ENCODE results near the gene DRC7.

DNA sequence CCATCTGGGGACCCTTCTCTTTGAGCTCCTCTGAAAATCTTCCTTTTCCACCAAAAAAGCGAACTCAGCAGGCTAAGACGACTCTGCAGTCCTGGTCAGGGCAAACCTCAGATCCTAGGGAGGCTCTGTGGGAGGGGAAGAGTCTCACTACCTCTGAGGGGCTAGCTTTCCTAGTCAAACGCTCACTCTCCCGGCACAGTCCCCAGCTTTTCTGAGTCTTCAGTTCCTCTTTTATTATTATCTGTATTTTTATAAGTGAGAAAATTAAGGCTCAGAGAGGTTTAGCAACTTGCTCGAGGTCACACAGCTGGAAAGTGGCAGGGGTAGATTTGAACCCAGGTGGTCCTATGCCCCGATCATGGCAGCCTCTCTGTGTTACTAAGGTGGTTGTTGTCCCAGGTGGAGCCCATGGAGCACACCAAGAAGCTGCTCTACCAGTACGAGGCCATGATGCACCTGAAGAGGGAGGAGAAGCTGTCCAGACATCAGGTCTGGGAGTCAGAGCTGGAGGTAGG lies 31.9 kb downstream of the DRC7 start:
- TF ChIP-seq, protein P1, sequence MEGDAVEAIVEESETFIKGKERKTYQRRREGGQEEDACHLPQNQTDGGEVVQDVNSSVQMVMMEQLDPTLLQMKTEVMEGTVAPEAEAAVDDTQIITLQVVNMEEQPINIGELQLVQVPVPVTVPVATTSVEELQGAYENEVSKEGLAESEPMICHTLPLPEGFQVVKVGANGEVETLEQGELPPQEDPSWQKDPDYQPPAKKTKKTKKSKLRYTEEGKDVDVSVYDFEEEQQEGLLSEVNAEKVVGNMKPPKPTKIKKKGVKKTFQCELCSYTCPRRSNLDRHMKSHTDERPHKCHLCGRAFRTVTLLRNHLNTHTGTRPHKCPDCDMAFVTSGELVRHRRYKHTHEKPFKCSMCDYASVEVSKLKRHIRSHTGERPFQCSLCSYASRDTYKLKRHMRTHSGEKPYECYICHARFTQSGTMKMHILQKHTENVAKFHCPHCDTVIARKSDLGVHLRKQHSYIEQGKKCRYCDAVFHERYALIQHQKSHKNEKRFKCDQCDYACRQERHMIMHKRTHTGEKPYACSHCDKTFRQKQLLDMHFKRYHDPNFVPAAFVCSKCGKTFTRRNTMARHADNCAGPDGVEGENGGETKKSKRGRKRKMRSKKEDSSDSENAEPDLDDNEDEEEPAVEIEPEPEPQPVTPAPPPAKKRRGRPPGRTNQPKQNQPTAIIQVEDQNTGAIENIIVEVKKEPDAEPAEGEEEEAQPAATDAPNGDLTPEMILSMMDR (IDR thresholded peaks at IDR 0.05): no peak
- no peak for TF ChIP-seq POLR2A (IDR thresholded peaks at IDR 0.05)
- no peak for TF ChIP-seq POLR2AphosphoS5 (IDR thresholded peaks at IDR 0.05)
